PC-9 (cell line): ENCODE results near the gene MOCS3. TPM values are rescaled to one million over a fixed set of nuclear protein-coding genes. Genes with fewer than 3 reads are reported as not detected.

Experiments
- BruUV-seq: library from RNA; stranded (reverse); fragments of 400-500 nt; replicated peaks from 2 replicates; lab custom pipeline; 2021; lab: Mats Ljungman, UMichigan
- CTCF ChIA-PET: fragments of 300-600 bp; sonication (Branson Sonifier 250); formaldehyde crosslinking; loops from one replicate; lab custom pipeline; 2022; ENCODE audit warnings: antibody characterized with exemption; lab: Charles Lee
- POLR2A ChIA-PET: fragments of 300-600 bp; sonication (Branson Sonifier 250); formaldehyde crosslinking; loops from one replicate; lab custom pipeline; 2022; ENCODE audit warnings: antibody characterized with exemption; ENCODE audit not compliant: unreplicated experiment; lab: Charles Lee
- DNase-seq, 2 experiments: peaks; one replicate each; pipeline versions ENCODE4 v3.0.0 to v3.0.0-alpha.2; 2015 to 2022; ENCODE audit warnings: mixed read lengths in 1 of 2
- H2AFZ ChIP-seq: fragments of 200-600 bp; sonication (generic); 2 replicates; pipeline ENCODE4 v1.8.1; 2017; ENCODE audit warnings: antibody characterized with exemption
- H3F3A ChIP-seq: fragments of 200-600 bp; sonication (generic); 2 replicates; pipeline ENCODE4 v1.8.1; 2017; ENCODE audit warnings: antibody characterized with exemption, mild to moderate bottlenecking, low read depth; ENCODE audit not compliant: insufficient read depth
- H3K27ac ChIP-seq: fragments of 200-600 bp; sonication (generic); 2 replicates; pipeline ENCODE4 v1.6.1; 2016; ENCODE audit warnings: mixed run types
- H3K27me3 ChIP-seq: fragments of 200-600 bp; sonication (generic); 2 replicates; pipeline ENCODE4 v1.6.1; 2016; ENCODE audit warnings: low read depth, mixed run types; ENCODE audit not compliant: insufficient read depth
- H3K36me3 ChIP-seq: fragments of 200-600 bp; sonication (generic); 2 replicates; pipeline ENCODE4 v1.6.1; 2016; ENCODE audit warnings: low read depth, mixed run types
- H3K4me1 ChIP-seq: fragments of 200-600 bp; sonication (generic); replicated peaks from 2 replicates; pipeline ENCODE4 v1.6.1; 2016; ENCODE audit warnings: mixed run types; ENCODE audit not compliant: insufficient read depth
- H3K4me2 ChIP-seq: fragments of 200-600 bp; sonication (generic); 2 replicates; pipeline ENCODE4 v1.6.1; 2017; ENCODE audit warnings: mixed run types
- H3K4me3 ChIP-seq: fragments of 200-600 bp; sonication (generic); 2 replicates; pipeline ENCODE4 v1.6.1; 2016; ENCODE audit warnings: mixed run types
- H3K79me2 ChIP-seq: fragments of 200-600 bp; sonication (generic); 2 replicates; pipeline ENCODE4 v1.6.1; 2017; ENCODE audit warnings: low read depth, mixed run types
- H3K9me2 ChIP-seq: fragments of 200-600 bp; sonication (generic); 2 replicates; pipeline ENCODE4 v1.8.1; 2017; ENCODE audit warnings: mild to moderate bottlenecking; ENCODE audit not compliant: insufficient read depth
- H3K9me3 ChIP-seq: fragments of 200-600 bp; sonication (generic); 2 replicates; pipeline ENCODE4 v1.8.1; 2016; ENCODE audit warnings: low read depth; ENCODE audit not compliant: insufficient read depth
- H4K20me1 ChIP-seq: fragments of 200-600 bp; sonication (generic); 2 replicates; pipeline ENCODE4 v1.8.1; 2017; ENCODE audit not compliant: insufficient read depth
- CTCF ChIP-seq: fragments of 200-600 bp; sonication (generic); conservative IDR thresholded peaks from 2 replicates; pipeline ENCODE4 v1.6.1; 2017; ENCODE audit warnings: mixed run types, antibody characterized with exemption, mild to moderate bottlenecking, moderate library complexity
- EZH2 ChIP-seq: fragments of 200-600 bp; sonication (generic); IDR thresholded peaks from 2 replicates; pipeline ENCODE4 v1.8.0; 2017; ENCODE audit warnings: antibody characterized with exemption, low read depth
- intact Hi-C: fragments of 100-400 bp; cut with micrococcal nuclease; formaldehyde crosslinking; loops from one replicate; pipeline ENCODE4 v1.10.0; 2022; ENCODE audit not compliant: unreplicated experiment
- total RNA-seq: library from RNA; stranded (reverse); gene quantifications from 2 replicates; pipeline ENCODE4 v1.2.3, GENCODE V29; 2021

Gene MOCS3
- total RNA-seq, 1 experiment from 2014 or later: 4.8 TPM

- ChIA-PET CTCF (interaction anchor here (0.5 to 1.3 kb wide), 4 partner anchors 22 to 814 kb away, joined by 5 to 7 read pairs (median 6); partner anchors contain the start of gene BCAS4), POLR2A (no interaction called here)
- peaks cover 60% of the 10 kb centered on the region for H3K79me2 ChIP-seq
- no peak overlapping the region for H3K27ac ChIP-seq
- peaks cover 39% of the 10 kb centered on the region for H3K4me1 ChIP-seq
- intact Hi-C loops: loop anchor here (1.0 to 2.0 kb wide), 2 partner anchors 29 to 111 kb away; partner anchors contain the start of genes DPM1 and MOCS3
- peak overlapping the region; percentile 69 for H3K4me3 ChIP-seq
- H4K20me1 ChIP-seq: peaks cover 48% of the 10 kb centered on the region
- DNase-seq: peak; percentile 82 to 87
- H3K9me2 ChIP-seq: no peaks in the 10 kb centered on the region
- peaks cover 57% of the 10 kb centered on the region for H3K36me3 ChIP-seq
- no peaks in the 10 kb centered on the region for H3K27me3 ChIP-seq
- TF ChIP-seq EZH2: no peak
- peak; percentile 95 for TF ChIP-seq CTCF
- no peaks in the 10 kb centered on the region for H3K9me3 ChIP-seq
- BruUV-seq: TSS peak; percentile 37
- H2AFZ ChIP-seq: no peak overlapping the region
- H3F3A ChIP-seq: peaks cover 44% of the 10 kb centered on the region
- H3K4me2 ChIP-seq: peak overlapping the region; percentile 94
These were observed 29.1 kb upstream of the MOCS3 start for GRCh38 chr20:50929299-50930138.

GRCh38 chr20:50930139-50930975 is 28.3 kb upstream of the MOCS3 start:
- TF ChIP-seq EZH2 (no peak), CTCF (no peak)
- Histone ChIP-seq H3K4me2 (peak overlapping the region; percentile 94), H2AFZ (no peak overlapping the region), H3K9me3 (no peaks in the 10 kb centered on the region), H3K4me1 (peaks cover 39% of the 10 kb centered on the region), H3K9me2 (no peaks in the 10 kb centered on the region), H3F3A (peaks cover 44% of the 10 kb centered on the region), H3K27ac (no peak overlapping the region), H3K4me3 (peak overlapping the region; percentile 69), H3K79me2 (peaks cover 51% of the 10 kb centered on the region), H3K36me3 (peaks cover 62% of the 10 kb centered on the region), H4K20me1 (peaks cover 39% of the 10 kb centered on the region), H3K27me3 (no peaks in the 10 kb centered on the region)
- no TSS peak for BruUV-seq
- CTCF ChIA-PET: interaction anchor here (0.5 to 1.9 kb wide), 5 partner anchors 52 to 166 kb away, joined by 3 to 18 read pairs (median 5); partner anchors contain the start of gene BCAS4
- POLR2A ChIA-PET: interaction anchor here (0.5 kb wide), 1 partner anchor 16 kb away, joined by 4 read pairs; no protein-coding TSS in a partner anchor
- intact Hi-C loops: loop anchor here (2.0 kb wide), 1 partner anchor 28 kb away; the partner anchor contains the start of genes DPM1 and MOCS3
- peak in 1 of 2 experiments; percentile 14 for DNase-seq

GRCh38 chr20:50930976-50931305 is 27.7 kb upstream of the MOCS3 start:
- Histone ChIP-seq H3K9me3 (no peaks in the 10 kb centered on the region), H3K27ac (peak overlapping the region; percentile 84), H3K9me2 (no peaks in the 10 kb centered on the region), H3K4me1 (peaks cover 39% of the 10 kb centered on the region), H3K4me2 (no peak overlapping the region), H3K36me3 (peaks cover 57% of the 10 kb centered on the region), H4K20me1 (peaks cover 33% of the 10 kb centered on the region), H2AFZ (no peak overlapping the region), H3K27me3 (no peaks in the 10 kb centered on the region), H3F3A (peaks cover 41% of the 10 kb centered on the region), H3K79me2 (peaks cover 45% of the 10 kb centered on the region), H3K4me3 (peak overlapping the region; percentile 72; the same call in 1 of the 2 replicates)
- no peak for TF ChIP-seq EZH2
- ChIA-PET CTCF (interaction anchor here (0.5 to 1.9 kb wide), 5 partner anchors 51 to 700 kb away, joined by 3 to 18 read pairs (median 4); partner anchors contain the start of gene BCAS4), POLR2A (interaction anchor here (0.6 to 1.2 kb wide), 3 partner anchors 27 to 306 kb away, joined by 3 to 11 read pairs (median 4); partner anchors contain the start of genes DPM1 and MOCS3)
- DNase-seq: no peak
- intact Hi-C loops: loop anchor here (1.0 to 2.0 kb wide), 2 partner anchors 28 to 137 kb away; partner anchors contain the start of genes DPM1 and MOCS3
- BruUV-seq: no TSS peak
